HG02943 (cell line): ENCODE results near the gene SPACA1.
"Not testable (repeated sequence)": the region's sequence is repeated elsewhere in the genome, so short reads cannot be mapped to it uniquely, and the experiment has no call there.

Experiments
- ATAC-seq: cut with Tn5 transposase; IDR thresholded peaks from one replicate; pipeline ENCODE4 v1.9.1; 2021; ENCODE audit warnings: mild to moderate bottlenecking, low read depth, moderate library complexity; ENCODE audit not compliant: unreplicated experiment

SPACA1 gene, protein sequence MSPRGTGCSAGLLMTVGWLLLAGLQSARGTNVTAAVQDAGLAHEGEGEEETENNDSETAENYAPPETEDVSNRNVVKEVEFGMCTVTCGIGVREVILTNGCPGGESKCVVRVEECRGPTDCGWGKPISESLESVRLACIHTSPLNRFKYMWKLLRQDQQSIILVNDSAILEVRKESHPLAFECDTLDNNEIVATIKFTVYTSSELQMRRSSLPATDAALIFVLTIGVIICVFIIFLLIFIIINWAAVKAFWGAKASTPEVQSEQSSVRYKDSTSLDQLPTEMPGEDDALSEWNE

GRCh38 chr6:88047510-88048150 lies at the start of gene SPACA1:
SPACA1 (plus strand) TSS chr6:88047841; CDS start chr6:88047906, 65 bp downstream.
- ATAC-seq: no peak

DNA sequence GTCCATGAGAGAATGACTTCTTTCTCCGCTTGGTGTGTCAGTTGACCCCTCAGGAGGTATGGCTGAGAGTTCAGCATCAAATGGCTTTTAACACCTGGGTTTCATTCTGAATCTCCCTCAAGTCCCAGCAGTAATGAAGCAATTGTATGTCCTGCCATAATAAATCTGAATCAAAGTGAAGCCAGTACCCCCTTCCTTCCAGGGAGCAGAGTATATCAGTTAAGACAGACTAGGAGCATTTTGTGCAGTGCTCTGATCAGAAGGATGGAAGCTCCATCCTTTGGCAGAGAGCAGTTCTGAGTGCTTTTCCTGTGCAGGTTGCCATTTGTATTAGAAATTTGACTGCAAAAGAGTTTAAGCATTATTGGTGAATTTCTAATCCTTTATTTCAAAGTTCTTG lies 46.9 kb upstream of the SPACA1 start:
- no peak for ATAC-seq

DNA sequence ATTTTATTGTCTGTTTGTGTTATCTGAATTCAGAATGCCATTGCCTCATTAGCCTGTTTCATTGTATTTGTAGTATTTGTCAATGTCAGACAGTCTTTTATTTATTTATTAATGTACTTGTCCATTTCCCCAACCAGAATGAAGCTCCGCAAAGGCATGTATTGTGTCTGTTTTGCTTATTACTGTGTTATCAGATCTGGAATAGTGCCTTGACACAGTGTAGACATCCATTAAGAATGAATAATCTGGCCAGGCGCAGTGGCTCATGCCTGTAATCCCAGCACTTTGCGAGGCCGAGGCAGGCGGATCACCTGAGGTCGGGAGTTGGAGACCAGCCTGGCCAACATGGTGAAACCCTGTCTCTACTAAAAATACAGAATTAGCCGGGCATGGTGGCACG lies 46.4 kb upstream of the SPACA1 start:
- not testable (repeated sequence) for ATAC-seq

GRCh38 chr6:88004707-88005106 lies 42.9 kb upstream of the SPACA1 start:
- ATAC-seq: no peak

DNA sequence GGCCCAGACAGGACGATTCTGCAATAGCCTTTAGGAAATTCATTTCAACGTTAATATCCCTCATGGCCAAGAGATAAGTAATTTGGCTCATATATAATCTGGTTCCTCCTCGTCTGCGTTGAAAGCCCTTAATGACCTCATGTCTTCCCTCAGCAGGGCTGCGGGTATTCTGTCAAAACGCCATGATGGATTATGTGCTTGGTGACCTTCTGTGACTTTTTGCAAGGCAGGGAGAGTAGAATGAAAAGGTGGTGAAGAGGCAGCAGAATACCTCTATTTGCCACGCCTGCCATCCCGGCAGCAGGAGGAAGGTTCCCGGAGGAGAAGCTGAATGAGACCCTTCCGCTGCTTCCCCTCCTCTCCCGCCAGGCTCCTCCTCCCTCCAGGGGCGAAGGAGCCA lies 41.1 kb upstream of the SPACA1 start:
- ATAC-seq: no peak

DNA sequence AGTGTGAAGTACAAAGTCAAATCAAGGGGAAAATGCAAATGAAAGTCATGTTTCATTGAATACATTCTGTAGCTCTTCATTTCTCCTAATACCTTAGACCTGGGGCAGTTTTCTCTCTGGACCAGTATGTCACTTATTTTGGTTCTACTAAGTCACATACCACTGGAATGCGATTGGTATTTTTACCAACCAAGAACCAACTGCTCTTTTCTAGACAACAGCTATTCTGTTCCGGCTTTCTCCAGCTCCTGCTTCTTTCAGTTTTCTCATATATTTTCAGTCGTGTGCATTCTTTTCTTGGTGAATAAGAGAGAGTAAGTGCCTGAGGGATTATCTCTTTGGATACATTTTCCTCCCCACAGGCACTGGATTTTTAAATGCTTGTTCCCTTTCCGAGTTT lies 39.2 kb upstream of the SPACA1 start:
- ATAC-seq: no peak

DNA sequence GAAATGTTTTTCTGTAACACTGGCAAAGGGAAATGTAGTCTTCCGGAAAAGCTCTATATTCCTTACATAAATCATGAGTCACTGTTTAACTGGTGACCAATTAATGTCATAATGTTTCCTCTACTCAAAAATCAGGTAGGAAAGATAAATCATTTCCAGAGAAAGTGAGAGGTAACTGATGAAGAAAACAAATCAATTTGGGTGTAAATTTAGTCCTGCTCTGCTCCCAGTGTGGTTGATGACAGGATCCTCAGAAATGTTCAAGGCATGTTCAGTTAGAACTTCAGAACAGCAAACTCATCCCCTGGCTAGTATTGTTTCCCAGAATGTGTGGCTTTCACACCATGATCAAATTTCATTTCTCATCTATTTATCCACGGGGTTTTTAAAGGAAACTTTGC lies 38.8 kb upstream of the SPACA1 start:
- ATAC-seq: no peak

- ATAC-seq: no peak
These were observed 34.6 kb upstream of the SPACA1 start for GRCh38 chr6:88013015-88013414.

DNA sequence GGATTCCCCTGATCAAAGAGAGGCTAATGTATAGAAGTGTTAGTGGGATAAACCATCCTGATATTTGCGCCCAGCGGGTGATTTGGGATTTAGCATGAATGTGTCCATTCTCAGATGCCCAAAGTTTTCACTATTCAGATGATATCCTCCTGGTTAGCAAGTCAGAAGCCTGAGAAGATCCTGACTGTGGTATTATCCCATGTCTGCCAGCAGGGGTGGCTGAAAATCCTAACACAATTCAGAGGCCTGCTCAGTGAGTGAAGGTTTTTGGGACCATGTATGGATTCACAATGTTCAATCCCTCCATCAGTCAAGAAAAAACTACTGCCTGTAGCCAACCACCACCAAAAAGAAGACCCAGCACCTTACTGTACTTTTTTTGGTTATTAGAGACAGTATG lies 34.1 kb upstream of the SPACA1 start:
- no peak for ATAC-seq

DNA sequence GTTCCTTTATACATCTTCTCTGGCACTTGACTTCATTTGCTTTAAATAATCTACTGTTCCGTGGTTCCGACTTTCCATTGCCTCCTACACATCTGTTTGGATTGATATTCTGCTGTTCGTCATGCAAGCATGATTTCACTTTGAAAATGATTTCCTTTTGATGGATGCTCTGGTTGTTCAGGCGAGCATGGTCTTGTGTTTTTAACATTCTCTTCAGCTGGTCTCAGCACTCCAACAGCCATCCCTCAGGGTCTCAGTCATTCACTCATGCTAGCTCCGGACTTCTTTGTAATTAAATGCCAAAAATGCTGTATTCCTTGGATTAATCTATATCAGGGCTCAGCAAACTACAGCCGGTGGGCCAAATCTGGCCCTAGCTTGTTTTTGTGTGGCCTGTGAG lies 27.2 kb upstream of the SPACA1 start:
- no peak for ATAC-seq

GRCh38 chr6:88024696-88025095 lies 22.9 kb upstream of the SPACA1 start:
- ATAC-seq: no peak

DNA sequence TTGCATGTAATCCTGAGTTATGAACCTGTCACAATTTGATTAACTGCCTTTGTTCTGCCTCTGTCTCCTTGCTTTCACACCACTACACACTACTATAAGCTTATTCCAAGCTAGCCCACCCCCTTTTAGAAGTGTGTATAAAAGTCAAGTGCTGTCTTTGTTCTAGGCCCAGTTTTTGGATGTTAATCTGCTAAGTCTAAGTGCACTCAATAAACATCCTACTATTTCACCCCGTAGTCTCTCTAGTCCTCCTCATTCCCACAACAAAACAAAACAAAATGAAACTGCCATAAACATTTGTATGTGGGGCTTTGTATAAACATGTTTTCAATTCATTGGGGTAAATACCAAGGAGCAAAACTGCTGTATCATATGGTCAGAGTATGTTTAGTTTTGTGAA lies 16.1 kb upstream of the SPACA1 start:
- no peak for ATAC-seq

DNA sequence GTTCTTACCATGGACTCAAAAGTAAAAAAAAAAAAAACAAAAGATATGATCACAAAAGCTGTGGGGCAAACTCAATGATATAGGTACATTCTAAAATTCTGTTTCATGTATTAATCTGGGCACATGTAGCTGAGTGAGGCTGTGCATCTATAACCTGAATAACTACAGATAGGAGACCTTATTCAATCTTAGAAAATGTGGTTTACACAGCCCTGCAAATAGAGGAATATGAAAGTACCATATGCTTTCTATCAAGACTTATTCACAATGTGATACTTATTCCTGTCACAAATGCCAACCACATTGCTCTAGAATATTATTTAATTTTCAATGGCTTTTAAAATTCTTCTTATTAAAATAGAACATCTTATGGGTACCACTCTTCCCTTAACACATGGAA lies 3.1 kb upstream of the SPACA1 start:
- no peak for ATAC-seq

DNA sequence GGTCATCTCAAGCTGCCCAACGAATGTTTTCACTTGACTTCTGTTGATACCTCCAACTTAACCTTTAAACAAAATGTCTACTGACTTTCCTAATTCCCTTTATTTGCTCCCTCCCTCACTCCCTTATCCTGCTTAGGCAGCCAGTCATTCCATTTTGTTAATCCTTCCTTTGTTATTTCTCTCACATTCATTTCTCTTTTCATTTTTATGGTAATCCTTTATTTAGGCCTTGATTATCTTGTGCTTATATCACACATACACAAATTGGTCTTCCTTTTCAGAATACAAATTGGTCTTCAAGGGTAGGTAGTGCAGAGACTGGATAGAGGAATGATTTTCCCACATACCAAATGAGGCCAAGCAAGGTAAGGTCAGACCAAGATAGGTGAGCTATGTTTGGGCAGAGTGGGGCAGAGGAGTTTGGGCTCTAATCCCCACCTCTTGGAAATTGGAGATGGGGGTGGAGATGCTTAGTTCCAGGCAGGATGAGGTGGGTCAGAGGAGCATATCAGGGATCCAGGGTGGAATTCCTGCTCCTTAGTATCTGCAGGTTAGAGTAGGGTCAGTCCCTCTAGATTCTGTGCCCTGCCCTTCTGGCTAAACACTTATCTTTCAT lies 2.0 kb upstream of the SPACA1 start:
- no peak for ATAC-seq

GRCh38 chr6:88048578-88048977 lies 937 bp downstream of the SPACA1 start:
- ATAC-seq: no peak

GRCh38 chr6:88050140-88050818 lies 2.6 kb downstream of the SPACA1 start:
- ATAC-seq: no peak

DNA sequence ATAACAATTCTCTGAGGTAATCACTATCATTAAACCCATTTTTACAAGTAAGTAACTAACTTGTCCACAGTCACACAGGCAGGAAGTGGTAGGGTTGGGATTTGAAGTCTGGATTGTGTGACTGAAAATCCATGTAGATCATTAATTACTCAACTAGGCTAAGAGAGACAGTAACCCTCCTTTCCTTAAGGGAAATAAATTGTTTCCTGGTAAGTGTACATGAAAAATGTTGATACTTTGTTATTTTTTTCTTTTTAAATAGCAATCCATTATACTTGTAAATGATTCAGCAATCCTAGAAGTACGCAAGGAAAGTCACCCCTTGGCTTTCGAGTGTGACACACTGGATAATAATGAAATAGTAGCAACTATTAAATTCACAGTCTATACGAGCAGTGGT lies 11.6 kb downstream of the SPACA1 start:
- no peak for ATAC-seq

- no peak for ATAC-seq
These were observed 14.7 kb downstream of the SPACA1 start for GRCh38 chr6:88062376-88062775.

GRCh38 chr6:88072462-88072861 lies 24.8 kb downstream of the SPACA1 start:
- no peak for ATAC-seq

- no peak for ATAC-seq
These were observed 27.1 kb downstream of the SPACA1 start for GRCh38 chr6:88074791-88075190.

DNA sequence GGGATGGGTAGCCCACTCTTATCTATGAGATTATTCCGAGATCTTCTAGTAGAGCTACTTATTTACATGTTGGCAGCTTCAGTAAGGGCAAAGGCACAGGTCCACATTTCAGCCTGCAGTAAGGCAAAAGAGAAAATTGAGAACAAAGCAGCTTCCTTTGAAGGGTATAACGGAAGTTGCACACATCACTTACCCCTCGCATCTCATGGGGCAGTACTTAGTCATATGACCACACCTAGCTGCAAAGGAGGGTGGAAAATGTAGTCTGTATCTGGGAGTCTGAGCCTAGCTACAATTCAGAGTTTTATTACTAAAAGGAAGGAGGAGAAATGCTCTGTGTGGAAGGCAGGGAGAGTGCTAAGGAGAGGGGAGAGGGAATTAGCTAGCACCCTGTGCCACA lies 29.7 kb downstream of the SPACA1 start:
- ATAC-seq: no peak
